AG20443 (cell line): Measurements from ENCODE around the gene NHSL1.

ENCODE experiments used
- DNase-seq: peaks from one replicate; pipeline ENCODE4 v3.0.0; 2012; ENCODE audit warnings: low spot score, mixed read lengths

The NHSL1 gene, protein sequence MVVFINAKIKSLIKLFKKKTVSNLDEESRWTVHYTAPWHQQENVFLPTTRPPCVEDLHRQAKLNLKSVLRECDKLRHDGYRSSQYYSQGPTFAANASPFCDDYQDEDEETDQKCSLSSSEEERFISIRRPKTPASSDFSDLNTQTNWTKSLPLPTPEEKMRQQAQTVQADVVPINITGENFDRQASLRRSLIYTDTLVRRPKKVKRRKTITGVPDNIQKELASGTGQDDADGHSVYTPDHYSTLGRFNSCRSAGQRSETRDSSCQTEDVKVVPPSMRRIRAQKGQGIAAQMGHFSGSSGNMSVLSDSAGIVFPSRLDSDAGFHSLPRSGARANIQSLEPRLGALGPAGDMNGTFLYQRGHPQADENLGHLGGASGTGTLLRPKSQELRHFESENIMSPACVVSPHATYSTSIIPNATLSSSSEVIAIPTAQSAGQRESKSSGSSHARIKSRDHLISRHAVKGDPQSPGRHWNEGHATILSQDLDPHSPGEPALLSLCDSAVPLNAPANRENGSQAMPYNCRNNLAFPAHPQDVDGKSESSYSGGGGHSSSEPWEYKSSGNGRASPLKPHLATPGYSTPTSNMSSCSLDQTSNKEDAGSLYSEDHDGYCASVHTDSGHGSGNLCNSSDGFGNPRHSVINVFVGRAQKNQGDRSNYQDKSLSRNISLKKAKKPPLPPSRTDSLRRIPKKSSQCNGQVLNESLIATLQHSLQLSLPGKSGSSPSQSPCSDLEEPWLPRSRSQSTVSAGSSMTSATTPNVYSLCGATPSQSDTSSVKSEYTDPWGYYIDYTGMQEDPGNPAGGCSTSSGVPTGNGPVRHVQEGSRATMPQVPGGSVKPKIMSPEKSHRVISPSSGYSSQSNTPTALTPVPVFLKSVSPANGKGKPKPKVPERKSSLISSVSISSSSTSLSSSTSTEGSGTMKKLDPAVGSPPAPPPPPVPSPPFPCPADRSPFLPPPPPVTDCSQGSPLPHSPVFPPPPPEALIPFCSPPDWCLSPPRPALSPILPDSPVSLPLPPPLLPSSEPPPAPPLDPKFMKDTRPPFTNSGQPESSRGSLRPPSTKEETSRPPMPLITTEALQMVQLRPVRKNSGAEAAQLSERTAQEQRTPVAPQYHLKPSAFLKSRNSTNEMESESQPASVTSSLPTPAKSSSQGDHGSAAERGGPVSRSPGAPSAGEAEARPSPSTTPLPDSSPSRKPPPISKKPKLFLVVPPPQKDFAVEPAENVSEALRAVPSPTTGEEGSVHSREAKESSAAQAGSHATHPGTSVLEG (N-terminal part only)

DNA sequence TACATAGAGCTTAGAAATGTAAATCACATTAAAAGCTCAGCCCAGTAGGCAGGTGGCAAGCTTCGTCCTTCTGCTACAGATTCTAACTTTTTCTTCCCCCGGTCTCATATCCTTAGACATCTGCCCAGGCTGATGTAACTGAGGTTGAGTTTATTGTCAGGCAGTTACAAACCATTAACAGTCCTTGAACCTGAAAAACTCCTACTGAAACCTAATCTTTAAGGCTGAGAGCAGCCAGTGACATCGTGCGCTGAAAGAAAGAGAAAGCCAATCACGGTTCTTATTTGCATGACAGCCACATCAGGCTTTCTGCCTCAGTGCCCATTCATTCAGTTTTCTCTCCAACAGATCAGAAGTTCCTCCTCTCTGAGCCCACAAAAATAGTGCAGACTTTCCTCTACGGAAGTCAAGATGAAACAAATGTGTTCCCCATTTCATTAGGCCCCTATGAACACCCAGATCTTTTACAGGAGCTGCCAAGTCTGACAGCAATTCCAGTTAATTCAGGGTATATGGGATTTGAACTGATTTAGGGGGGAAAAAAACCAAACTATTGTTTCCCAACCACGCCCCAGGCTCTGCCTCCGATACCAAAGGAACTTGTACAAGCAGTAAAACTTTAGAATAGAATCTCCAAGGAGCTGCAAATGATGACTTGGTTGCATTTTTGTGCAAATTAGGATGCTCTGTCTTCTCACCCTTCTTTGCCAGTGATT lies at the start of gene NHSL1:
Gene NHSL1 (minus strand): TSS at position 192 of the 716 bp plus-strand sequence. CDS start 204 bp downstream, outside the sequence.
- peak; percentile 21 for DNase-seq

GRCh38 chr6:138546733-138547185 lies 47.5 kb upstream of the NHSL1 start:
- no peak for DNase-seq

- peak; percentile 64 for DNase-seq
Measured at GRCh38 chr6:138545621-138545980, 46.3 kb upstream of the NHSL1 start.

GRCh38 chr6:138544501-138544900 lies 45.2 kb upstream of the NHSL1 start:
- DNase-seq = no peak

DNA sequence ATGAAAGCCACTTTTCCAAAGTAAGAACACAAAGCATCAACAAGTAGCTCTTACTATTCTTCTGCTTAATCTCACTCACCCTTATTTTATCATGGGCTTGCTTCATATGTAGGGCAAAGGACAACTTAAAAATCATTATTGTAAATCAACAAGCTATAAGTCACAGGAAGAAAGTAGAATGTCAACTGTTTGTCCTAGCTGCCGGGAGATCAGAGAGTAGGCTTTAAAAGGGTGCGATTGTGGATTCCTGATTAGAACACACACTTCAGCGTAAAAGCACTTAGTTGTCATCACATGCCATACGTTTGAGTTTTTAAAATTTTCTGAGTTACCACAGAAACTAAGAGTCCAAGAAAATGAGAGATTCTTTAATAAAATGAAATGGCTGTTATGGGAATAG lies 44.4 kb upstream of the NHSL1 start:
- no peak for DNase-seq

- DNase-seq = no peak
Measured at GRCh38 chr6:138541823-138542481, 42.7 kb upstream of the NHSL1 start.

GRCh38 chr6:138540468-138540867 lies 41.2 kb upstream of the NHSL1 start:
- peak; percentile 59 for DNase-seq

- DNase-seq = no peak
Measured at GRCh38 chr6:138539876-138540275, 40.6 kb upstream of the NHSL1 start.

- peak; percentile 32 for DNase-seq
Measured at GRCh38 chr6:138538390-138539031, 39.2 kb upstream of the NHSL1 start.

GRCh38 chr6:138537106-138537505 lies 37.8 kb upstream of the NHSL1 start:
- DNase-seq = peak; percentile 50

DNA sequence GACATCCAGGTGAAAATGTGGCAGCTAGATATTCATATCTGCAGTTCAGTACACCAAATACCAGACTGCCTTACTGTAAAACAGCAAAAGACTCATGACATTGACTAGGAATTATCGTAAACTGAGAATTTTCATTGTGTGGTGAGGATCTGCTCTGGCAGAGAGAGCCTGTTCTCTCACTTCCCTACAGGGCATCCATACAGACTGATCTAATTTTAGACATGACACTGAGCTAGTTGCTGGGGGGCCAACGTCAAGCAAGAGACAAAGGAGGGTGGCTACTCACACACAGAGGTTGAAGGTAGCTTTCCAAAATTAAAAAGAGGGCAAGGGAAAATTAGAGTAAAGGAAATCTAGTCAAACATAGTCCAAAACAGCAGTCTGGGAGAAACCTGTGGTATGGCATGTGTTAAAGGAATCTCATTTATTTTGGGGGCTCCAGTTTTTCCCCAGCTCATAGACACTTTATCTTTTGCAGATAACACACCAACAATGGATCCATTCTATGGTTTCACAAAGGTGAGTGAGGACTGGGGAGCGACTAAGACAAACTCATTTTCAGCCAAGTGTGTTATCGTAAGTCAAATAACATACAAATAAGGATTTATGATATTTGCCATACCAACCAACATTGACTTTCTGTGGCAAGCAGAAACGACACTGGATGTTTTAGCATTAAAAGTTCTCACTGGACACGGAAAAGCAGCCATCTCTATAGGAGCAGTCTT lies 36.6 kb upstream of the NHSL1 start:
- no peak for DNase-seq

- DNase-seq = no peak
Measured at GRCh38 chr6:138533667-138534066, 34.4 kb upstream of the NHSL1 start.

DNA sequence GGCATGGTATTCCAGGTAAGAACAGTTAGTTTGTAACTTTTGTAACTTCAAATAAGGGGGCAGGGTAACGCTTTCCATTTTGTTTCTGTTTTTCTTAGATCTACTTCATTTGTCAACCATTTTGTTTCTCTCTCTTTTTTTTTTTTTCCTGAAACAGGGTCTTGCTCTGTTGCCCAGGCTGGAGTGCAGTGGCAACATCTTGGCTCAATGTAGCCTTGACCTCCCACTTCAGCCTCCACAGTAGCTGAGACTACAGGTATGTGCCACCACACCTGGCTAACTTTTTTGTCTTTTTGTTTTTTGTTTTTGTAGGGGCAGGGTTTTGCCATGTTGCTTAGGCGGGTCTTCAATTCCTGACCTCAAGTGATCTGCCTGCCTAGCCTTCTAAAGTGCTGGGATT lies 32.1 kb upstream of the NHSL1 start:
- DNase-seq = no peak

- no peak for DNase-seq
Measured at GRCh38 chr6:138529478-138529877, 30.2 kb upstream of the NHSL1 start.

- DNase-seq = no peak
Measured at GRCh38 chr6:138528956-138529355, 29.7 kb upstream of the NHSL1 start.

- no peak for DNase-seq
Measured at GRCh38 chr6:138528137-138528536, 28.8 kb upstream of the NHSL1 start.

GRCh38 chr6:138527411-138528088 lies 28.3 kb upstream of the NHSL1 start:
- no peak for DNase-seq

- no peak for DNase-seq
Measured at GRCh38 chr6:138526822-138527235, 27.5 kb upstream of the NHSL1 start.

DNA sequence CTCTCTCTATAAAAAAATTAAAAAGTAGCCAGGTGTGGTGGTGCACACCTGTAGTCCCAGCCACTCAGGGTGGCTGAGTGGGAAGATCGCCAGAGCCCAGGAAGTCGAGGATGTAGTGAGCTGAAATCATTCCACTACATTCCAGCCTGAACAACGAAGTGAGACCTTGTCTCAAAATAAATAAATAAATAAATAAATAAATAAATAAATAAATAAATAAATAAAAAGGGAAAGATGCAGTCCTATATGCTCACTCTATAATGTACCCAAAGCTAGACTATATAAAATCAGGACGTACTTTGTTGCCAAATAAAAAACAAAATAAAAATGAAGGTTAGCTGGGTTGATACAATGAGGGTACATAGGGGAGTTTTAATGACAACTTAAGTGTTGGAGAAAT lies 26.1 kb upstream of the NHSL1 start:
- no peak for DNase-seq
